ENCODE measurements around the gene TGFB1.
A peak's percentile ranks its signal among the peaks of the same experiment; 100 is the strongest.

TGFB1 gene

GRCh38 chr19:41341669-41342490 lies 11.8 kb downstream of the TGFB1 start:
- DNase-seq (ENCODE audit: low spot score) = no peak

- DNase-seq (ENCODE audit: low spot score) = peak; percentile 45
Measured at GRCh38 chr19:41339936-41340335, 13.8 kb downstream of the TGFB1 start.

- DNase-seq (ENCODE audit: low spot score) = no peak
Measured at GRCh38 chr19:41335467-41335866, 18.3 kb downstream of the TGFB1 start.

GRCh38 chr19:41334793-41335192 lies 18.9 kb downstream of the TGFB1 start:
- DNase-seq (ENCODE audit: low spot score) = no peak

GRCh38 chr19:41332468-41332867 lies 21.3 kb downstream of the TGFB1 start:
- no peak for DNase-seq (ENCODE audit: low spot score)

- DNase-seq (ENCODE audit: low spot score) = no peak
Measured at GRCh38 chr19:41332000-41332399, 21.7 kb downstream of the TGFB1 start.

GRCh38 chr19:41330946-41331678 lies 22.6 kb downstream of the TGFB1 start:
- no peak for DNase-seq (ENCODE audit: low spot score)

GRCh38 chr19:41330481-41330880 lies 23.2 kb downstream of the TGFB1 start:
- no peak for DNase-seq (ENCODE audit: low spot score)

- no peak for DNase-seq (ENCODE audit: low spot score)
Measured at GRCh38 chr19:41328842-41329225, 24.9 kb downstream of the TGFB1 start.

- DNase-seq (ENCODE audit: low spot score) = no peak
Measured at GRCh38 chr19:41328157-41328841, 25.4 kb downstream of the TGFB1 start.

GRCh38 chr19:41327576-41328156 lies 26.1 kb downstream of the TGFB1 start:
- no peak for DNase-seq (ENCODE audit: low spot score)

- no peak for DNase-seq (ENCODE audit: low spot score)
Measured at GRCh38 chr19:41327076-41327575, 26.6 kb downstream of the TGFB1 start.

- peak; percentile 47 for DNase-seq (ENCODE audit: low spot score)
Measured at GRCh38 chr19:41325947-41326706, 27.6 kb downstream of the TGFB1 start.

- DNase-seq (ENCODE audit: low spot score) = no peak
Measured at GRCh38 chr19:41325640-41325946, 28.1 kb downstream of the TGFB1 start.

GRCh38 chr19:41324921-41325639 lies 28.6 kb downstream of the TGFB1 start:
- DNase-seq (ENCODE audit: low spot score) = peak; percentile 75

GRCh38 chr19:41324231-41324702 lies 29.5 kb downstream of the TGFB1 start:
- DNase-seq (ENCODE audit: low spot score) = no peak

GRCh38 chr19:41323430-41324125 lies 30.1 kb downstream of the TGFB1 start:
- DNase-seq (ENCODE audit: low spot score) = peak; percentile 97

- peak; percentile 56 for DNase-seq (ENCODE audit: low spot score)
Measured at GRCh38 chr19:41323023-41323422, 30.7 kb downstream of the TGFB1 start.

- no peak for DNase-seq (ENCODE audit: low spot score)
Measured at GRCh38 chr19:41322451-41322850, 31.3 kb downstream of the TGFB1 start.

- DNase-seq (ENCODE audit: low spot score) = peak; percentile 83
Measured at GRCh38 chr19:41321600-41322270, 32.0 kb downstream of the TGFB1 start.

Data from AG20443 (cell line).